ENCODE measurements around the gene TAGAP.
"Not testable (repeated sequence)": the region's sequence is repeated elsewhere in the genome, so short reads cannot be mapped to it uniquely, and the experiment has no call there.

The TAGAP gene

GRCh38 chr6:158999154-158999665 lies 45.6 kb downstream of the TAGAP start:
- DNase-seq (ENCODE audit: low spot score) = peak; percentile 20
- peak overlapping the region; percentile 96 for H3K27ac ChIP-seq
- POLR2A ChIA-PET (ENCODE audit: low non-redundant PET) = no interaction called here
- TF ChIP-seq CTCF (conservative IDR thresholded peaks at IDR 0.05; ENCODE audit: low read depth) = no peak
- CTCF ChIA-PET = interaction anchor here (0.9 kb wide), 1 partner anchor 105 kb away, joined by 3 read pairs; no protein-coding TSS in a partner anchor

GRCh38 chr6:158996856-158997255 lies 47.9 kb downstream of the TAGAP start:
- no peak overlapping the region for H3K27ac ChIP-seq
- ChIA-PET POLR2A (ENCODE audit: low non-redundant PET) (no interaction called here), CTCF (no interaction called here)
- DNase-seq (ENCODE audit: low spot score) = no peak
- TF ChIP-seq CTCF (conservative IDR thresholded peaks at IDR 0.05; ENCODE audit: low read depth) = no peak

GRCh38 chr6:158993639-158994038 lies 51.2 kb downstream of the TAGAP start:
- no peak for TF ChIP-seq CTCF (conservative IDR thresholded peaks at IDR 0.05; ENCODE audit: low read depth)
- no peak for DNase-seq (ENCODE audit: low spot score)
- POLR2A ChIA-PET (ENCODE audit: low non-redundant PET) = interaction anchor here (0.6 kb wide), 1 partner anchor 11 kb away, joined by 3 read pairs; no protein-coding TSS in a partner anchor
- CTCF ChIA-PET = no interaction called here
- H3K27ac ChIP-seq = no peak overlapping the region

- POLR2A ChIA-PET (ENCODE audit: low non-redundant PET) = no interaction called here
- H3K27ac ChIP-seq = no peak overlapping the region
- no peak for TF ChIP-seq CTCF (conservative IDR thresholded peaks at IDR 0.05; ENCODE audit: low read depth)
- no peak for DNase-seq (ENCODE audit: low spot score)
- CTCF ChIA-PET = no interaction called here
Observed at GRCh38 chr6:158991017-158991723, 53.6 kb downstream of the TAGAP start.

GRCh38 chr6:158989711-158990110 lies 55.1 kb downstream of the TAGAP start:
- POLR2A ChIA-PET (ENCODE audit: low non-redundant PET) = not testable (repeated sequence)

GRCh38 chr6:158988477-158988876 lies 56.3 kb downstream of the TAGAP start:
- ChIA-PET POLR2A (ENCODE audit: low non-redundant PET) (no interaction called here), CTCF (interaction anchor here (1.2 kb wide), 1 partner anchor 115 kb away, joined by 3 read pairs; no protein-coding TSS in a partner anchor)
- DNase-seq (ENCODE audit: low spot score) = no peak
- no peak overlapping the region for H3K27ac ChIP-seq
- TF ChIP-seq CTCF (conservative IDR thresholded peaks at IDR 0.05; ENCODE audit: low read depth) = no peak

More at GRCh38 chr6:158989711-158990110, 55.1 kb downstream of the TAGAP start:
- H3K27ac ChIP-seq; DNase-seq (ENCODE audit: low spot score): not testable (repeated sequence)
- CTCF ChIA-PET = interaction anchor here (0.5 to 0.7 kb wide), 2 partner anchors 194 to 1424 kb away, joined by 3 to 12 read pairs; no protein-coding TSS in a partner anchor

- POLR2A ChIA-PET (ENCODE audit: low non-redundant PET) = no interaction called here
- no peak for TF ChIP-seq CTCF (conservative IDR thresholded peaks at IDR 0.05; ENCODE audit: low read depth)
- no peak for DNase-seq (ENCODE audit: low spot score)
- CTCF ChIA-PET = interaction anchor here (1.2 kb wide), 1 partner anchor 116 kb away, joined by 3 read pairs; no protein-coding TSS in a partner anchor
- H3K27ac ChIP-seq = no peak overlapping the region
Observed at GRCh38 chr6:158987657-158988056, 57.1 kb downstream of the TAGAP start.
